HG02981 (cell line): ENCODE data around the gene CENPO.

Experiments used
- ATAC-seq: cut with Tn5 transposase; IDR thresholded peaks from one replicate; pipeline ENCODE4 v1.9.1; 2021; ENCODE audit warnings: mild to moderate bottlenecking, moderate library complexity; ENCODE audit not compliant: unreplicated experiment

The CENPO gene

GRCh38 chr2:24857746-24858145, 64.5 kb downstream of the CENPO start:
- no peak for ATAC-seq

- ATAC-seq: no peak
These were observed 65.8 kb downstream of the CENPO start for GRCh38 chr2:24858996-24859395.

GRCh38 chr2:24859968-24860600, 66.9 kb downstream of the CENPO start:
- ATAC-seq: no peak

GRCh38 chr2:24860631-24861030, 67.4 kb downstream of the CENPO start:
- ATAC-seq: no peak

DNA sequence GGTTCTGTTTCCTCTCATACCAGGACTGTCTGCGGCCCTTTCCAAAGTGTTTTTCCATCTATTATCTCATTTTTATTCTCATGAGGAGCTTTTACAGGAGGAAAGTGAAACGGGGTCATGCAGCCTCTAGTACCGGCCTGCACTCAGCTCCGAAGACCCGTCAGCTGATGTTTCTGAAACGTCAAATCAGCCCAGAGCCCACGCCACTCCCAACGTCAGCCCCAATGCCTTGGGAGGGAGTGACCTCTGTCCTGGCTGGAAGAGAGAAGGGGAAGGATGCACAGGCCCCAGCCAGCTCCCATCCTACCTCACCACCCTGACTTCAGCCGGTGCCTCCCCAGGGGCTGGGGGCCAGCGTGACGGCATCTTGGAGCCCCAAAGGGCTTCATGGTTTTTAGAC, 68.3 kb downstream of the CENPO start:
- ATAC-seq: no peak

- ATAC-seq: no peak
These were observed 70.4 kb downstream of the CENPO start for GRCh38 chr2:24863641-24864040.

GRCh38 chr2:24866946-24867345, 73.7 kb downstream of the CENPO start:
- no peak for ATAC-seq

- no peak for ATAC-seq
These were observed 77.2 kb downstream of the CENPO start for GRCh38 chr2:24870440-24870839.

GRCh38 chr2:24870891-24871705, 77.9 kb downstream of the CENPO start:
- ATAC-seq: no peak

- ATAC-seq: no peak
These were observed 78.7 kb downstream of the CENPO start for GRCh38 chr2:24871852-24872333.
